Endodermal cell (in vitro differentiated cells): ENCODE measurements around the gene NAPA. TPM values are rescaled to one million over a fixed set of nuclear protein-coding genes. Genes with fewer than 3 reads are reported as not detected.

ENCODE experiments used
- DNase-seq: peaks from one replicate; pipeline ENCODE4 v3.0.0-alpha.2; 2017
- H3K27ac ChIP-seq: 2 replicates; pipeline ENCODE4 v1.5.1; 2013; ENCODE audit warnings: mild to moderate bottlenecking, low read depth, low read length, moderate library complexity
- H3K27me3 ChIP-seq: 2 replicates; pipeline ENCODE4 v1.6.1; 2013; ENCODE audit warnings: mild to moderate bottlenecking, low read length, moderate library complexity; ENCODE audit not compliant: insufficient read depth, control insufficient read depth, poor library complexity, severe bottlenecking
- H3K36me3 ChIP-seq: 2 replicates; pipeline ENCODE4 v1.7.0; 2013; ENCODE audit warnings: mild to moderate bottlenecking, low read length, moderate library complexity; ENCODE audit not compliant: control insufficient read depth, insufficient read depth
- H3K4me1 ChIP-seq: one replicate; pipeline ENCODE4 v1.7.0; 2013; ENCODE audit warnings: low read length; ENCODE audit not compliant: control insufficient read depth, insufficient read depth
- H3K4me3 ChIP-seq: 2 replicates; pipeline ENCODE4 v1.5.1; 2013; ENCODE audit warnings: mild to moderate bottlenecking, low read length, moderate library complexity
- H3K9ac ChIP-seq: 2 replicates; pipeline ENCODE4 v1.6.1; 2013; ENCODE audit warnings: mild to moderate bottlenecking, low read length, moderate library complexity; ENCODE audit not compliant: poor library complexity, severe bottlenecking; ENCODE audit errors: extremely low read depth
- H3K9me3 ChIP-seq: 2 replicates; pipeline ENCODE4 v1.6.1; 2013; ENCODE audit warnings: mild to moderate bottlenecking, low read length, moderate library complexity; ENCODE audit not compliant: control insufficient read depth
- H3K27ac Mint-ChIP-seq: 2 replicates; pipeline ENCODE4 v1.8.0; 2020; ENCODE audit warnings: mixed read lengths
- H3K27me3 Mint-ChIP-seq: 2 replicates; pipeline ENCODE4 v1.8.0; 2021; ENCODE audit warnings: mild to moderate bottlenecking, mixed read lengths; ENCODE audit not compliant: insufficient read depth
- H3K36me3 Mint-ChIP-seq: 2 replicates; pipeline ENCODE4 v1.8.0; 2020; ENCODE audit warnings: low read depth, mixed read lengths
- H3K4me1 Mint-ChIP-seq: 2 replicates; pipeline ENCODE4 v1.8.0; 2020; ENCODE audit warnings: mixed read lengths
- H3K4me3 Mint-ChIP-seq: 2 replicates; pipeline ENCODE4 v1.8.0; 2020; ENCODE audit warnings: mild to moderate bottlenecking, moderate library complexity, mixed read lengths
- H3K9me3 Mint-ChIP-seq: 2 replicates; pipeline ENCODE4 v1.8.0; 2020; ENCODE audit warnings: mild to moderate bottlenecking, mixed read lengths
- CTCF ChIP-seq: fragments of 200-600 bp; sonication (generic); conservative IDR thresholded peaks from 2 replicates; pipeline ENCODE4 v1.5.0; 2021; ENCODE audit warnings: antibody characterized with exemption, mild to moderate bottlenecking
- WGBS, 2 experiments: methylation state at CpG; one replicate each; pipeline versions ENCODE4 v1.1.5 to v1.1.7; 2013; ENCODE audit warnings: missing lambda C conversion rate in 2 of 2, mixed read lengths in 1 of 2; ENCODE audit not compliant: insufficient coverage in 1 of 2, insufficient read length in 1 of 2; 5-methylcytosine and 5-hydroxymethylcytosine counted together
- total RNA-seq, 2 donors: library from RNA; stranded (reverse); fragmentation: NEBNext Ultra II Directional in 1 of 2; extraction: Animal tissue kit (Norgen Biotek cat#: 25700) in 1 of 2; gene quantifications; 2 replicates in 1 of 2; 3 replicates in 1 of 2; pipeline ENCODE4 v1.2.1, GENCODE V29; 2021

NAPA gene
- total RNA-seq, 2 donors from 2014 or later, result 66.0 to 73.9 TPM

GRCh38 chr19:47469363-47469700 lies 45.5 kb downstream of the NAPA start:
- no peak for TF ChIP-seq CTCF
- Histone ChIP-seq H3K4me1 (no peaks in the 10 kb centered on the region), H3K27ac (no peak overlapping the region), H3K9ac (no peak overlapping the region), H3K9me3 (no peaks in the 10 kb centered on the region), H3K4me3 (no peak overlapping the region), H3K36me3 (no peaks in the 10 kb centered on the region), H3K27me3 (peaks cover 5% of the 10 kb centered on the region)
- WGBS, 2 experiments, result 41 to 61% methylated on average over 4 to 6 of the region's 6 CpGs
- Mint-ChIP-seq H3K27me3 (peaks cover 41% of the 10 kb centered on the region), H3K4me1 (peaks cover 15% of the 10 kb centered on the region), H3K4me3 (no peak overlapping the region), H3K36me3 (no peaks in the 10 kb centered on the region), H3K27ac (no peak overlapping the region), H3K9me3 (no peaks in the 10 kb centered on the region)
- no peak for DNase-seq

- Mint-ChIP-seq H3K4me1 (peaks cover 15% of the 10 kb centered on the region), H3K9me3 (no peaks in the 10 kb centered on the region), H3K27ac (no peak overlapping the region), H3K27me3 (peaks cover 41% of the 10 kb centered on the region), H3K36me3 (no peaks in the 10 kb centered on the region), H3K4me3 (no peak overlapping the region)
- TF ChIP-seq CTCF, result no peak
- Histone ChIP-seq H3K9me3 (no peaks in the 10 kb centered on the region), H3K27ac (no peak overlapping the region), H3K4me1 (no peaks in the 10 kb centered on the region), H3K9ac (no peak overlapping the region), H3K36me3 (no peaks in the 10 kb centered on the region), H3K27me3 (peaks cover 5% of the 10 kb centered on the region), H3K4me3 (no peak overlapping the region)
- peak; percentile 65 for DNase-seq
- 48 to 73% methylated on average over 6 to 9 of the region's 9 CpGs for WGBS, 2 experiments
These were observed 46.9 kb downstream of the NAPA start for GRCh38 chr19:47467914-47468313.

GRCh38 chr19:47465957-47466356 lies 48.9 kb downstream of the NAPA start:
- peaks cover 36% of the 10 kb centered on the region for H3K27me3 Mint-ChIP-seq
- no peak for TF ChIP-seq CTCF
- Histone ChIP-seq H3K9me3 (no peaks in the 10 kb centered on the region), H3K27ac (no peak overlapping the region), H3K9ac (no peak overlapping the region), H3K36me3 (no peaks in the 10 kb centered on the region), H3K4me3 (no peak overlapping the region), H3K27me3 (peaks cover 3% of the 10 kb centered on the region), H3K4me1 (no peaks in the 10 kb centered on the region)
- 91 to 95% methylated on average over 17 to 27 of the region's 27 CpGs for WGBS, 2 experiments
- H3K27ac Mint-ChIP-seq, result no peak overlapping the region
- no peak overlapping the region for H3K4me3 Mint-ChIP-seq
- H3K9me3 Mint-ChIP-seq, result no peaks in the 10 kb centered on the region
- DNase-seq, result no peak
- H3K4me1 Mint-ChIP-seq, result peaks cover 9% of the 10 kb centered on the region
- no peaks in the 10 kb centered on the region for H3K36me3 Mint-ChIP-seq
